Panc1 (cell line): ENCODE data around the gene ZMYND12. TPM values are rescaled to one million over a fixed set of nuclear protein-coding genes. Genes with fewer than 3 reads are reported as not detected.

ENCODE experiments used
- ATAC-seq: fragments of 200-7000 bp; cut with Tn5 transposase; 2 replicates; pipeline ENCODE4 v1.9.1; 2020; ENCODE audit warnings: mild to moderate bottlenecking, moderate library complexity
- BruUV-seq: library from RNA; stranded (reverse); fragments of 400-500 nt; replicated peaks from 2 replicates; lab custom pipeline; 2021; lab: Mats Ljungman, UMichigan
- CTCF ChIA-PET: fragments of 300-600 bp; sonication (Branson Sonifier 250); formaldehyde crosslinking; loops from one replicate; lab custom pipeline; 2022; ENCODE audit warnings: antibody characterized with exemption; lab: Charles Lee
- POLR2A ChIA-PET: fragments of 300-600 bp; sonication (Branson Sonifier 250); formaldehyde crosslinking; loops from one replicate; lab custom pipeline; 2022; ENCODE audit warnings: antibody characterized with exemption; lab: Charles Lee
- DNase-seq: peaks from one replicate; pipeline ENCODE4 v3.0.0-alpha.2; 2010; ENCODE audit warnings: low read depth, low spot score
- H3K27ac ChIP-seq: 2 replicates; pipeline ENCODE4 v1.5.1; 2011; ENCODE audit warnings: mild to moderate bottlenecking, low read length, inconsistent platforms
- H3K27me3 ChIP-seq: fragments of 200-500 bp; sonication (Bioruptor generic); 2 replicates; pipeline ENCODE4 v1.6.0; 2014; ENCODE audit warnings: low read length, inconsistent platforms; ENCODE audit not compliant: control insufficient read depth, insufficient read depth
- H3K36me3 ChIP-seq: fragments of 200-500 bp; sonication (Bioruptor generic); 2 replicates; pipeline ENCODE4 v1.5.1; 2014; ENCODE audit warnings: inconsistent platforms, mild to moderate bottlenecking, low read length, moderate library complexity; ENCODE audit not compliant: control insufficient read depth, insufficient read depth
- H3K4me1 ChIP-seq: 2 replicates; pipeline ENCODE4 v1.5.1; 2011; ENCODE audit warnings: inconsistent platforms, mild to moderate bottlenecking, low read length, moderate library complexity; ENCODE audit not compliant: control insufficient read depth, insufficient read depth
- H3K4me3 ChIP-seq, 2 experiments: 2 replicates each; pipeline ENCODE4 v1.5.1; 2011 to 2012; ENCODE audit warnings: low read depth in 2 of 2, low read length in 2 of 2, mild to moderate bottlenecking in 2 of 2, inconsistent platforms in 1 of 2, moderate library complexity in 1 of 2
- H3K9me3 ChIP-seq: fragments of 200-500 bp; sonication (Bioruptor generic); 2 replicates; pipeline ENCODE4 v1.5.1; 2014; ENCODE audit warnings: low read depth, mild to moderate bottlenecking, inconsistent platforms, low read length, moderate library complexity; ENCODE audit not compliant: control insufficient read depth, insufficient read depth
- POLR2AphosphoS5 ChIP-seq: IDR thresholded peaks from 2 replicates; pipeline ENCODE4 v1.6.1; 2012; ENCODE audit warnings: mild to moderate bottlenecking, low read depth, low read length, moderate library complexity
- REST ChIP-seq, 2 experiments: IDR thresholded peaks; 2 replicates each; pipeline ENCODE4 v1.6.1; 2011 to 2012; ENCODE audit warnings: low read depth in 2 of 2, control low read depth in 1 of 2, low read length in 1 of 2, mild to moderate bottlenecking in 1 of 2, moderate library complexity in 1 of 2; ENCODE audit not compliant: insufficient read depth in 1 of 2
- SIN3A ChIP-seq: IDR thresholded peaks from 2 replicates; pipeline ENCODE4 v1.6.1; 2012; ENCODE audit warnings: low read depth, mild to moderate bottlenecking, low read length, moderate library complexity, borderline replicate concordance; ENCODE audit not compliant: insufficient read depth
- TCF7L2 ChIP-seq: IDR thresholded peaks from 2 replicates; pipeline ENCODE4 v1.6.1; 2011; ENCODE audit warnings: mild to moderate bottlenecking, low read depth, low read length, inconsistent platforms
- in situ Hi-C: cut with HindIII; loops from 2 replicates; pipeline ENCODE4 v1.10.0; 2016; ENCODE audit warnings: low sequenced_read_pairs, low pct_unique_long_range_greater_than_20kb
- intact Hi-C: fragments of 100-400 bp; cut with micrococcal nuclease; formaldehyde crosslinking; loops from one replicate; pipeline ENCODE4 v1.10.0; 2022; ENCODE audit not compliant: unreplicated experiment
- total RNA-seq: library from RNA; stranded (reverse); gene quantifications from one replicate; pipeline ENCODE4 v1.2.1, GENCODE V29; 2021; ENCODE audit not compliant: unreplicated experiment
- TF ChIP-seq, protein P1 (sequence below): fragments of 450-650 bp; IDR thresholded peaks from 2 replicates; pipeline ENCODE4 v1.5.1; 2017; ENCODE audit warnings: mild to moderate bottlenecking

ZMYND12 gene
- total RNA-seq, 1 experiment from 2014 or later = 0.57 TPM

DNA sequence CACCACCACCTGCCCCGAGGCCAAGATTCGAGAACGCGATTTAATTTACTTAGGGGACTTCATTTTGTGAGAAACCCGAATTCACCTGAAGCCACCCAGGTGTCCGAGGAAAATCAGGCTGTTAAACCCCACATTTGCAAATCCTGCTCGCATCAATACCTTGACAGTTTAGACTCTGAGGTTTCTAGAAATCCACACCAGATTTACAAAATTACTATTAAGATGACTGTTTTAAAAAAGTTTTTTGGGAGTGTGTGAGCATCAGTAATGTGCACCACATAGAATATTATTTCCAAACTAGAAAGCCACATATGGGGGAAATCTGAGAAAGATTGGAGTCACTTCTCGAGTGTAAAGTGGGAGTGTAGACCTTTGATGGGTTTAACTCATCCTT is 74.5 kb downstream of the ZMYND12 start:
- CTCF ChIA-PET = no interaction called here
- BruUV-seq = no TSS peak
- no peak for ATAC-seq

GRCh38 chr1:42380586-42381279 is 75.1 kb downstream of the ZMYND12 start, which contains the start of gene RIMKLA:
Gene RIMKLA, plus strand, starts transcription at chr1:42380792. Its CDS starts 143 bp downstream, at chr1:42380935.
- in situ Hi-C loops = no loop called here
- peak within 1 kb of the TSS; percentile 58 to 62 for H3K4me3 ChIP-seq
- CTCF ChIA-PET = no interaction called here
- H3K9me3 ChIP-seq = no peaks in the 10 kb centered on the region
- no TSS peak for BruUV-seq
- no peak for TF ChIP-seq POLR2AphosphoS5
- no peak for TF ChIP-seq TCF7L2
- TF ChIP-seq REST (IDR thresholded peaks at IDR 0.05; ENCODE audit: insufficient read depth in 1 of 2, low read depth in 2 of 2, low read length in 1 of 2) = no peak
- TF ChIP-seq SIN3A = no peak
- TF ChIP-seq, protein P1, sequence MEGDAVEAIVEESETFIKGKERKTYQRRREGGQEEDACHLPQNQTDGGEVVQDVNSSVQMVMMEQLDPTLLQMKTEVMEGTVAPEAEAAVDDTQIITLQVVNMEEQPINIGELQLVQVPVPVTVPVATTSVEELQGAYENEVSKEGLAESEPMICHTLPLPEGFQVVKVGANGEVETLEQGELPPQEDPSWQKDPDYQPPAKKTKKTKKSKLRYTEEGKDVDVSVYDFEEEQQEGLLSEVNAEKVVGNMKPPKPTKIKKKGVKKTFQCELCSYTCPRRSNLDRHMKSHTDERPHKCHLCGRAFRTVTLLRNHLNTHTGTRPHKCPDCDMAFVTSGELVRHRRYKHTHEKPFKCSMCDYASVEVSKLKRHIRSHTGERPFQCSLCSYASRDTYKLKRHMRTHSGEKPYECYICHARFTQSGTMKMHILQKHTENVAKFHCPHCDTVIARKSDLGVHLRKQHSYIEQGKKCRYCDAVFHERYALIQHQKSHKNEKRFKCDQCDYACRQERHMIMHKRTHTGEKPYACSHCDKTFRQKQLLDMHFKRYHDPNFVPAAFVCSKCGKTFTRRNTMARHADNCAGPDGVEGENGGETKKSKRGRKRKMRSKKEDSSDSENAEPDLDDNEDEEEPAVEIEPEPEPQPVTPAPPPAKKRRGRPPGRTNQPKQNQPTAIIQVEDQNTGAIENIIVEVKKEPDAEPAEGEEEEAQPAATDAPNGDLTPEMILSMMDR = no peak
- no peaks in the 10 kb centered on the region for H3K36me3 ChIP-seq
- ATAC-seq (peak; percentile 99), DNase-seq (no peak)
- H3K4me1 ChIP-seq = peaks cover 11% of the 10 kb centered on the region
- intact Hi-C loops = no loop called here
- H3K27ac ChIP-seq = peak within 1 kb of the TSS; percentile 52; the same call in 1 of the 2 replicates
- H3K27me3 ChIP-seq = 0 out of 2 replicates have a peak, but pooled peaks cover 2% of the 10 kb centered on the region
- POLR2A ChIA-PET = no interaction called here

More for the DNA sequence above, 74.5 kb downstream of the ZMYND12 start:
- Histone ChIP-seq H3K9me3 (no peaks in the 10 kb centered on the region), H3K27me3 (0 out of 2 replicates have a peak, but pooled peaks cover 2% of the 10 kb centered on the region), H3K4me1 (peaks cover 11% of the 10 kb centered on the region), H3K36me3 (no peaks in the 10 kb centered on the region), H3K27ac (no peak overlapping the region), H3K4me3 (peak overlapping the region; percentile 58 to 62)
- intact Hi-C loops (no loop called here), in situ Hi-C loops (no loop called here)
- DNase-seq = no peak
- POLR2A ChIA-PET = no interaction called here
- TF ChIP-seq SIN3A (no peak), TCF7L2 (no peak), REST (IDR thresholded peaks at IDR 0.05; ENCODE audit: insufficient read depth in 1 of 2, low read depth in 2 of 2, low read length in 1 of 2) (no peak), POLR2AphosphoS5 (no peak)
- TF ChIP-seq, protein P1 = no peak
